Panc1 (cell line): ENCODE results near the gene CAP1.

ENCODE experiments used
- CTCF ChIP-seq: fragments of 450-650 bp; IDR thresholded peaks from 2 replicates; pipeline ENCODE4 v1.5.1; 2017; ENCODE audit warnings: mild to moderate bottlenecking
- POLR2AphosphoS5 ChIP-seq: IDR thresholded peaks from 2 replicates; pipeline ENCODE4 v1.6.1; 2012; ENCODE audit warnings: mild to moderate bottlenecking, low read depth, low read length, moderate library complexity
- REST ChIP-seq, 2 experiments: IDR thresholded peaks; 2 replicates each; pipeline ENCODE4 v1.6.1; 2011 to 2012; ENCODE audit warnings: low read depth in 2 of 2, control low read depth in 1 of 2, low read length in 1 of 2, mild to moderate bottlenecking in 1 of 2, moderate library complexity in 1 of 2; ENCODE audit not compliant: insufficient read depth in 1 of 2
- TCF7L2 ChIP-seq: IDR thresholded peaks from 2 replicates; pipeline ENCODE4 v1.6.1; 2011; ENCODE audit warnings: mild to moderate bottlenecking, low read depth, low read length, inconsistent platforms

DNA sequence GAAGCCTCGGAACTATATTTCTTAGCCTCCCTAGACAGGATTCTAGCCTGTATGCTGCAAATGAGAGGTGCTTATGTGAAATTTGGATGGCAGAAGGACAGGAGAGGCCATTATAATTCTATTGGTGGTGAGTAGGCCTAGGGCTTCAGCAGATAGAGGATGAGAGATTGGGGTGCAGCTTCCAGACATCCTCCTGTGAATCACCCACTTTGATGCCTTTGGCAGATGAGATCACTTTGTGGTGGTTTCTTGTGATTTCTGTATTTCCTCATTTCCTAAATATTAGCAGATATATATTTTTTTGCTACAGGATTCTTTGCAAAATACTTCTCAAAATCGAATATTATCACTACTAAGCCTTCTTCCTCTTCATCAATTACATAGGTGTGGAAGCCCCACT, 48.3 kb upstream of the CAP1 start:
- no peak for TF ChIP-seq REST (IDR thresholded peaks at IDR 0.05; ENCODE audit: insufficient read depth in 1 of 2, low read depth in 2 of 2, low read length in 1 of 2)
- TF ChIP-seq CTCF = no peak
- no peak for TF ChIP-seq POLR2AphosphoS5
- no peak for TF ChIP-seq TCF7L2
